Measurements from ENCODE around the gene DOK3.

GRCh38 chr5:177555665-177556064, 46.0 kb upstream of the DOK3 start:
- TF ChIP-seq, protein P1, sequence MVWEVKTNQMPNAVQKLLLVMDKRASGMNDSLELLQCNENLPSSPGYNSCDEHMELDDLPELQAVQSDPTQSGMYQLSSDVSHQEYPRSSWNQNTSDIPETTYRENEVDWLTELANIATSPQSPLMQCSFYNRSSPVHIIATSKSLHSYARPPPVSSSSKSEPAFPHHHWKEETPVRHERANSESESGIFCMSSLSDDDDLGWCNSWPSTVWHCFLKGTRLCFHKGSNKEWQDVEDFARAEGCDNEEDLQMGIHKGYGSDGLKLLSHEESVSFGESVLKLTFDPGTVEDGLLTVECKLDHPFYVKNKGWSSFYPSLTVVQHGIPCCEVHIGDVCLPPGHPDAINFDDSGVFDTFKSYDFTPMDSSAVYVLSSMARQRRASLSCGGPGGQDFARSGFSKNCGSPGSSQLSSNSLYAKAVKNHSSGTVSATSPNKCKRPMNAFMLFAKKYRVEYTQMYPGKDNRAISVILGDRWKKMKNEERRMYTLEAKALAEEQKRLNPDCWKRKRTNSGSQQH (CRISPR knock-in tag; IDR thresholded peaks at IDR 0.05; ENCODE audit: low read depth): no peak
- no peak for TF ChIP-seq ZNF138 (CRISPR knock-in tag; IDR thresholded peaks at IDR 0.05; ENCODE audit: low read depth)
- TF ChIP-seq, protein P2, sequence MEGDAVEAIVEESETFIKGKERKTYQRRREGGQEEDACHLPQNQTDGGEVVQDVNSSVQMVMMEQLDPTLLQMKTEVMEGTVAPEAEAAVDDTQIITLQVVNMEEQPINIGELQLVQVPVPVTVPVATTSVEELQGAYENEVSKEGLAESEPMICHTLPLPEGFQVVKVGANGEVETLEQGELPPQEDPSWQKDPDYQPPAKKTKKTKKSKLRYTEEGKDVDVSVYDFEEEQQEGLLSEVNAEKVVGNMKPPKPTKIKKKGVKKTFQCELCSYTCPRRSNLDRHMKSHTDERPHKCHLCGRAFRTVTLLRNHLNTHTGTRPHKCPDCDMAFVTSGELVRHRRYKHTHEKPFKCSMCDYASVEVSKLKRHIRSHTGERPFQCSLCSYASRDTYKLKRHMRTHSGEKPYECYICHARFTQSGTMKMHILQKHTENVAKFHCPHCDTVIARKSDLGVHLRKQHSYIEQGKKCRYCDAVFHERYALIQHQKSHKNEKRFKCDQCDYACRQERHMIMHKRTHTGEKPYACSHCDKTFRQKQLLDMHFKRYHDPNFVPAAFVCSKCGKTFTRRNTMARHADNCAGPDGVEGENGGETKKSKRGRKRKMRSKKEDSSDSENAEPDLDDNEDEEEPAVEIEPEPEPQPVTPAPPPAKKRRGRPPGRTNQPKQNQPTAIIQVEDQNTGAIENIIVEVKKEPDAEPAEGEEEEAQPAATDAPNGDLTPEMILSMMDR (CRISPR knock-in tag; IDR thresholded peaks at IDR 0.05): no peak
